IMR-90 (cell line): Measurements from ENCODE around the gene SURF4. TPM values are rescaled to one million over a fixed set of nuclear protein-coding genes. Genes with fewer than 3 reads are reported as not detected.

Source experiments
- ATAC-seq: fragments of 200-7000 bp; cut with Tn5 transposase; 2 replicates; pipeline ENCODE4 v1.9.1; 2020; ENCODE audit warnings: low read depth, mild to moderate bottlenecking, moderate library complexity
- BruUV-seq: library from RNA; stranded (reverse); fragments of 400-500 nt; replicated peaks from 2 replicates; lab custom pipeline; 2021; lab: Mats Ljungman, UMichigan
- CTCF ChIA-PET: fragments of 300-600 bp; formaldehyde crosslinking; extraction: SDS; loops from one replicate; lab custom pipeline; 2021; ENCODE audit warnings: antibody characterized with exemption; lab: Yijun Ruan, JAX
- POLR2A ChIA-PET: fragments of 300-600 bp; sonication (Branson Sonifier 250); formaldehyde crosslinking; loops from one replicate; lab custom pipeline; 2022; ENCODE audit warnings: antibody characterized with exemption; ENCODE audit not compliant: unreplicated experiment; lab: Charles Lee
- DNase-seq: peaks from one replicate; pipeline ENCODE4 v3.0.0; 2013
- H2AFZ ChIP-seq: replicated peaks from 2 replicates; pipeline ENCODE3; 2013; ENCODE audit warnings: low read length, mild to moderate bottlenecking; ENCODE audit not compliant: poor library complexity
- H2AK5ac ChIP-seq: 2 replicates; pipeline ENCODE4 v1.6.1; 2013; ENCODE audit warnings: low read depth, low read length, inconsistent platforms
- H2AK9ac ChIP-seq: replicated peaks from 2 replicates; pipeline ENCODE3; 2013; ENCODE audit warnings: mild to moderate bottlenecking, low read depth, low read length, moderate library complexity; ENCODE audit not compliant: poor library complexity
- H2BK120ac ChIP-seq: 2 replicates; pipeline ENCODE4 v1.6.1; 2013; ENCODE audit warnings: low read depth, low read length, inconsistent platforms
- H2BK15ac ChIP-seq: 3 replicates; pipeline ENCODE4 v1.6.1; 2013; ENCODE audit warnings: low read depth, low read length, inconsistent platforms
- H2BK20ac ChIP-seq: 2 replicates; pipeline ENCODE4 v1.6.1; 2013; ENCODE audit warnings: low read depth, mild to moderate bottlenecking, inconsistent platforms, low read length, moderate library complexity
- H2BK5ac ChIP-seq: 2 replicates; pipeline ENCODE4 v1.6.1; 2013; ENCODE audit warnings: mild to moderate bottlenecking, low read depth, low read length, inconsistent platforms; ENCODE audit not compliant: poor library complexity, severe bottlenecking
- H3K14ac ChIP-seq: replicated peaks from 2 replicates; pipeline ENCODE4 v1.6.1; 2013; ENCODE audit warnings: low read depth, low read length, inconsistent platforms
- H3K18ac ChIP-seq: 2 replicates; pipeline ENCODE4 v1.6.1; 2013; ENCODE audit warnings: low read depth, low read length, control low read depth
- H3K23ac ChIP-seq: 2 replicates; pipeline ENCODE4 v1.6.1; 2013; ENCODE audit warnings: low read depth, low read length, inconsistent platforms
- H3K27ac ChIP-seq: 2 replicates; pipeline ENCODE4 v1.5.1; 2013; ENCODE audit warnings: mild to moderate bottlenecking, control low read depth, low read length; ENCODE audit not compliant: insufficient read depth
- H3K27me3 ChIP-seq: 2 replicates; pipeline ENCODE4 v1.6.1; 2013; ENCODE audit warnings: low read length; ENCODE audit not compliant: control insufficient read depth, insufficient read depth
- H3K36me3 ChIP-seq: 2 replicates; pipeline ENCODE4 v1.6.1; 2013; ENCODE audit warnings: low read length, mixed read lengths; ENCODE audit not compliant: control insufficient read depth, insufficient read depth
- H3K4ac ChIP-seq: 2 replicates; pipeline ENCODE4 v1.6.1; 2013; ENCODE audit warnings: low read depth, low read length, inconsistent platforms
- H3K4me1 ChIP-seq: 2 replicates; pipeline ENCODE4 v1.6.1; 2013; ENCODE audit warnings: low read length, mixed read lengths; ENCODE audit not compliant: control insufficient read depth, insufficient read depth
- H3K4me2 ChIP-seq: 2 replicates; pipeline ENCODE4 v1.6.1; 2013; ENCODE audit warnings: low read depth, mild to moderate bottlenecking, control low read depth, low read length, moderate library complexity
- H3K4me3 ChIP-seq: 2 replicates; pipeline ENCODE4 v1.5.1; 2013; ENCODE audit warnings: low read depth, mild to moderate bottlenecking, control low read depth, low read length, moderate library complexity; ENCODE audit not compliant: insufficient read depth
- H3K56ac ChIP-seq: 2 replicates; pipeline ENCODE4 v1.6.1; 2013; ENCODE audit warnings: low read length, inconsistent platforms; ENCODE audit not compliant: insufficient read depth; ENCODE audit errors: extremely low read depth
- H3K79me1 ChIP-seq, 2 experiments: 2 replicates each; pipeline ENCODE4 v1.6.1; 2013; ENCODE audit warnings: low read length in 2 of 2, inconsistent platforms in 1 of 2, low read depth in 1 of 2
- H3K9ac ChIP-seq: 2 replicates; pipeline ENCODE4 v1.6.1; 2013; ENCODE audit warnings: low read depth, low read length, control low read depth
- H3K9me1 ChIP-seq: 2 replicates; pipeline ENCODE4 v1.6.1; 2013; ENCODE audit warnings: low read length, inconsistent platforms; ENCODE audit not compliant: insufficient read depth
- H3K9me3 ChIP-seq: 2 replicates; pipeline ENCODE4 v1.6.1; 2013; ENCODE audit warnings: low read length; ENCODE audit not compliant: control insufficient read depth, insufficient read depth
- H4K20me1 ChIP-seq: 2 replicates; pipeline ENCODE4 v1.6.1; 2013; ENCODE audit warnings: low read length, inconsistent platforms; ENCODE audit not compliant: insufficient read depth
- H4K5ac ChIP-seq: 2 replicates; pipeline ENCODE4 v1.6.1; 2013; ENCODE audit warnings: mild to moderate bottlenecking, low read depth, low read length, control low read depth
- H4K8ac ChIP-seq, 2 experiments: 2 replicates each; pipeline ENCODE4 v1.6.1; 2013; ENCODE audit warnings: low read depth in 2 of 2, low read length in 2 of 2, control low read depth in 1 of 2, inconsistent platforms in 1 of 2
- H4K91ac ChIP-seq: 2 replicates; pipeline ENCODE4 v1.6.1; 2013; ENCODE audit warnings: low read depth, low read length, inconsistent platforms; ENCODE audit not compliant: insufficient read depth
- CEBPB ChIP-seq: IDR thresholded peaks from 2 replicates; pipeline ENCODE4 v1.6.1; 2012; ENCODE audit warnings: low read depth, low read length, improper control_type of control experiment
- CHD1 ChIP-seq: IDR thresholded peaks from 2 replicates; pipeline ENCODE4 v1.6.1; 2012; ENCODE audit warnings: low read depth, low read length, improper control_type of control experiment
- MAFK ChIP-seq: IDR thresholded peaks from 2 replicates; pipeline ENCODE4 v1.6.1; 2012; ENCODE audit warnings: low read depth, low read length, improper control_type of control experiment
- MAZ ChIP-seq: IDR thresholded peaks from 2 replicates; pipeline ENCODE4 v1.6.1; 2012; ENCODE audit warnings: low read depth, mild to moderate bottlenecking, low read length, improper control_type of control experiment, moderate library complexity, borderline replicate concordance
- MXI1 ChIP-seq: IDR thresholded peaks from 2 replicates; pipeline ENCODE4 v1.6.1; 2012; ENCODE audit warnings: low read depth, mild to moderate bottlenecking, low read length, moderate library complexity, borderline replicate concordance
- NFE2L2 ChIP-seq: fragments of 150-350 bp; IDR thresholded peaks from 2 replicates; pipeline ENCODE4 v1.6.1; 2016; ENCODE audit warnings: low read depth, mild to moderate bottlenecking, low read length
- POLR2A ChIP-seq: IDR thresholded peaks from 2 replicates; pipeline ENCODE4 v1.6.1; 2012; ENCODE audit warnings: mild to moderate bottlenecking, low read depth, low read length
- RCOR1 ChIP-seq: IDR thresholded peaks from 2 replicates; pipeline ENCODE4 v1.6.1; 2012; ENCODE audit warnings: mild to moderate bottlenecking, low read length, improper control_type of control experiment; ENCODE audit not compliant: insufficient replicate concordance
- WGBS, 2 experiments: methylation state at CpG; one replicate each; pipeline versions ENCODE4 v1.1.5 to v1.1.7; 2013; ENCODE audit warnings: missing lambda C conversion rate in 2 of 2; ENCODE audit not compliant: insufficient read length in 1 of 2; ENCODE audit errors: extremely low coverage in 2 of 2; 5-methylcytosine and 5-hydroxymethylcytosine counted together
- dilution Hi-C: fragments of 300-500 bp; cut with HindIII; formaldehyde crosslinking; loops from one replicate; pipeline ENCODE4 v1.14.3; 2018; ENCODE audit warnings: low sequenced_read_pairs; ENCODE audit not compliant: unreplicated experiment
- in situ Hi-C: fragments of 300-500 bp; cut with MboI; formaldehyde crosslinking; loops from 3 replicates; pipeline ENCODE4 v1.14.3; 2019; ENCODE audit warnings: low sequenced_read_pairs, inconsistent platforms, mixed read lengths
- intact Hi-C: fragments of 100-400 bp; cut with micrococcal nuclease; formaldehyde crosslinking; loops from 2 replicates; pipeline ENCODE4 v1.10.0; 2022
- polyA plus RNA-seq, 3 experiments: library from polyadenylated mRNA; depleted of rRNA; stranded (reverse); fragments of >200 nt; gene quantifications; 2 replicates each; pipeline ENCODE4 v1.2.3, GENCODE V29; 2012; ENCODE audit warnings: low replicate concordance in 1 of 3
- total RNA-seq: library from RNA; depleted of rRNA; stranded (reverse); fragments of >200 nt; gene quantifications from 2 replicates; pipeline ENCODE4 v1.2.3, GENCODE V29; 2012
- TF ChIP-seq, protein P1 (sequence below): fragments of 150-350 bp; IDR thresholded peaks from 2 replicates; pipeline ENCODE4 v1.6.1; 2017; ENCODE audit warnings: mild to moderate bottlenecking, antibody characterized with exemption, low read length, low read depth
- TF ChIP-seq, protein P2 (sequence below): conservative IDR thresholded peaks from 2 replicates; pipeline ENCODE4 v1.5.1; 2012; ENCODE audit warnings: mild to moderate bottlenecking, low read depth, low read length, improper control_type of control experiment
- TF ChIP-seq, protein P3 (sequence below): fragments of 150-350 bp; IDR thresholded peaks from 2 replicates; pipeline ENCODE4 v1.6.1; 2016; ENCODE audit warnings: low read depth, mild to moderate bottlenecking, low read length, moderate library complexity, borderline replicate concordance

Gene SURF4
- total and polyA plus RNA-seq, 2 of the 4 experiments (the other 2 are of a cell fraction) = 307 to 532 TPM

DNA sequence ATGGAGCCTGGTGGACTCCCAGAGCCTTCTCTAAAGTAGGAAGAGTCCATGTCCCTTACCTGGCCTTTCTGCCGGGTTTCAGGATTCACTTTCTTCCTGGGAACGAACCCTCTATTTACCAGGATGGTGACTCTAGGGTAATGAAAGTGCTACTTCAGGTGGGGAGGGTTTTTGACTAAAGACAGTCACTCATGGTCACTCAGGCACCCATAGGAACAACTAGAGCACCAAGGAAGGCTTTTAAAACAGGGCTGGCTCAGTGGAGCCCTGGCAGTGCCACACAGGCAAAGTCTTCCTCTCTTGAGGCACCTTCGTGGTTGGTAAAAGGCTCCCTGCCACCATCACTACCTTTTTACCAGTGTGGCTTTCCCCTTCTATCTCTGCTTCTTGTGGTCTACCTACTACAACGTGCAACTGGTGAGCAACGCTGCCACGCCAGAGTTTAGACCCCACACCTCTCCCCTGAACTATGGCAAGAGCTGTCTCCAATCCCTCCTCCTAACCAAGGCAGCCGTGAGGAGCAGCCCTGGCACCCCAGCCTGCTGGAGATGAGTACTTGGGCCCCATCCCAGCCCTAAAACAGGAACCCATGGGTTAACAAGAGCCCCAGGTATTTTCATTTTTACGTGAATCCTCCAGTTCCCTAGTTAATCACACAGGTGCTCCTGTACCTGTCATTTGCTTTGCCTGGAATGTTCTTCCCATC lies 23.1 kb downstream of the SURF4 start:
- H3K14ac ChIP-seq = no peak overlapping the region
- no peak overlapping the region for H3K4ac ChIP-seq
- POLR2A ChIA-PET = no interaction called here
- no peaks in the 10 kb centered on the region for H3K27me3 ChIP-seq
- no peak overlapping the region for H3K23ac ChIP-seq
- no peak overlapping the region for H2BK20ac ChIP-seq
- H4K8ac ChIP-seq = 0 out of 4 replicates have a peak overlapping the region, but pooled peaks of 1 of the 2 experiments have one; percentile 2
- no peak overlapping the region for H3K27ac ChIP-seq
- no peak overlapping the region for H3K4me3 ChIP-seq
- no peak overlapping the region for H2BK120ac ChIP-seq
- peaks cover 33 to 72% of the 10 kb centered on the region in 2 experiments for H3K79me1 ChIP-seq
- no peak overlapping the region for H2AFZ ChIP-seq
- TF ChIP-seq MAFK = no peak
- no peak for TF ChIP-seq CEBPB
- no peak for TF ChIP-seq MAZ
- no peak for TF ChIP-seq NFE2L2
- no peak for TF ChIP-seq RCOR1
- TF ChIP-seq, protein P1, sequence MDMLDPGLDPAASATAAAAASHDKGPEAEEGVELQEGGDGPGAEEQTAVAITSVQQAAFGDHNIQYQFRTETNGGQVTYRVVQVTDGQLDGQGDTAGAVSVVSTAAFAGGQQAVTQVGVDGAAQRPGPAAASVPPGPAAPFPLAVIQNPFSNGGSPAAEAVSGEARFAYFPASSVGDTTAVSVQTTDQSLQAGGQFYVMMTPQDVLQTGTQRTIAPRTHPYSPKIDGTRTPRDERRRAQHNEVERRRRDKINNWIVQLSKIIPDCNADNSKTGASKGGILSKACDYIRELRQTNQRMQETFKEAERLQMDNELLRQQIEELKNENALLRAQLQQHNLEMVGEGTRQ = no peak
- no peak for TF ChIP-seq MXI1
- TF ChIP-seq, protein P2, sequence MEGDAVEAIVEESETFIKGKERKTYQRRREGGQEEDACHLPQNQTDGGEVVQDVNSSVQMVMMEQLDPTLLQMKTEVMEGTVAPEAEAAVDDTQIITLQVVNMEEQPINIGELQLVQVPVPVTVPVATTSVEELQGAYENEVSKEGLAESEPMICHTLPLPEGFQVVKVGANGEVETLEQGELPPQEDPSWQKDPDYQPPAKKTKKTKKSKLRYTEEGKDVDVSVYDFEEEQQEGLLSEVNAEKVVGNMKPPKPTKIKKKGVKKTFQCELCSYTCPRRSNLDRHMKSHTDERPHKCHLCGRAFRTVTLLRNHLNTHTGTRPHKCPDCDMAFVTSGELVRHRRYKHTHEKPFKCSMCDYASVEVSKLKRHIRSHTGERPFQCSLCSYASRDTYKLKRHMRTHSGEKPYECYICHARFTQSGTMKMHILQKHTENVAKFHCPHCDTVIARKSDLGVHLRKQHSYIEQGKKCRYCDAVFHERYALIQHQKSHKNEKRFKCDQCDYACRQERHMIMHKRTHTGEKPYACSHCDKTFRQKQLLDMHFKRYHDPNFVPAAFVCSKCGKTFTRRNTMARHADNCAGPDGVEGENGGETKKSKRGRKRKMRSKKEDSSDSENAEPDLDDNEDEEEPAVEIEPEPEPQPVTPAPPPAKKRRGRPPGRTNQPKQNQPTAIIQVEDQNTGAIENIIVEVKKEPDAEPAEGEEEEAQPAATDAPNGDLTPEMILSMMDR = no peak
- no peak for TF ChIP-seq POLR2A
- TF ChIP-seq, protein P3, sequence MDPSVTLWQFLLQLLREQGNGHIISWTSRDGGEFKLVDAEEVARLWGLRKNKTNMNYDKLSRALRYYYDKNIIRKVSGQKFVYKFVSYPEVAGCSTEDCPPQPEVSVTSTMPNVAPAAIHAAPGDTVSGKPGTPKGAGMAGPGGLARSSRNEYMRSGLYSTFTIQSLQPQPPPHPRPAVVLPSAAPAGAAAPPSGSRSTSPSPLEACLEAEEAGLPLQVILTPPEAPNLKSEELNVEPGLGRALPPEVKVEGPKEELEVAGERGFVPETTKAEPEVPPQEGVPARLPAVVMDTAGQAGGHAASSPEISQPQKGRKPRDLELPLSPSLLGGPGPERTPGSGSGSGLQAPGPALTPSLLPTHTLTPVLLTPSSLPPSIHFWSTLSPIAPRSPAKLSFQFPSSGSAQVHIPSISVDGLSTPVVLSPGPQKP = no peak
- TF ChIP-seq CHD1 = no peak
- no peak overlapping the region for H3K18ac ChIP-seq
- no peak overlapping the region for H2BK15ac ChIP-seq
- peaks cover 3% of the 10 kb centered on the region; the same call in 1 of the 2 replicates for H3K9me1 ChIP-seq
- intact Hi-C loops = no loop called here
- H2AK5ac ChIP-seq = no peak overlapping the region
- H4K5ac ChIP-seq = no peak overlapping the region
- CTCF ChIA-PET = interaction anchor here (1.1 kb wide), 1 partner anchor 127 kb away, joined by 3 read pairs; no protein-coding TSS in a partner anchor
- no peak for ATAC-seq
- no peak overlapping the region for H3K9ac ChIP-seq
- H3K56ac ChIP-seq = no peak overlapping the region
- H2BK5ac ChIP-seq = no peak overlapping the region
- no peak overlapping the region for H4K91ac ChIP-seq
- dilution Hi-C loops = no loop called here
- BruUV-seq = no TSS peak
- peaks cover 17% of the 10 kb centered on the region for H3K4me1 ChIP-seq
- 82% methylated on average over 3 of the region's 8 CpGs; no CpG with 5 or more reads in 1 of the 2 experiments for WGBS, 2 experiments
- H2AK9ac ChIP-seq = no peak overlapping the region
- no peak overlapping the region for H3K4me2 ChIP-seq
- DNase-seq = no peak
- H3K36me3 ChIP-seq = peaks cover 47% of the 10 kb centered on the region
- in situ Hi-C loops = no loop called here
- H4K20me1 ChIP-seq = peaks cover 52% of the 10 kb centered on the region
- H3K9me3 ChIP-seq = no peaks in the 10 kb centered on the region
